Amniotic stem cell (primary cell): ENCODE measurements around the gene NKPD1.

Experiments used
- DNase-seq: peaks from one replicate; lab custom pipeline; 2025; lab: John Stamatoyannopoulos, UW

Gene NKPD1

DNA sequence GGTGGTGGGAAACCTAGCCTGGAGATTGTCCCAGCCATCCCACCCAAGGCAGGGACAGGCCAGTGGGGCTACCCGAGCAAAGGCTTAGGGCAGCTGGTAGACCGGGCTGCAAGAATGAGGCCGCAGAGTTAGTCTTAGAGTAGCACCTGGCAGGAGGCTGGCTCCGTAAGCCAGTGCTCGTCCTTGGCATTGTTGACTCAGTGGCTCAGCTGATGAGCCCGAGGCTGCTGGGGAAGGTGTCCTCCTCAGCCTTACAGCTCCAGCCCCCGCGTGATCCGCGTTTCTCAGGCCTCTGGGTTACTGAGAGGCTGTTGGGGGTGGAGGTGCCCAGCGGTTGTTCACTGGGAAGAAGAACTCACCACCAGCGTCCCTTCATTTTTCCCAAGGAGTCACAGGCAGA is 43.1 kb downstream of the NKPD1 start:
- DNase-seq = no peak

DNA sequence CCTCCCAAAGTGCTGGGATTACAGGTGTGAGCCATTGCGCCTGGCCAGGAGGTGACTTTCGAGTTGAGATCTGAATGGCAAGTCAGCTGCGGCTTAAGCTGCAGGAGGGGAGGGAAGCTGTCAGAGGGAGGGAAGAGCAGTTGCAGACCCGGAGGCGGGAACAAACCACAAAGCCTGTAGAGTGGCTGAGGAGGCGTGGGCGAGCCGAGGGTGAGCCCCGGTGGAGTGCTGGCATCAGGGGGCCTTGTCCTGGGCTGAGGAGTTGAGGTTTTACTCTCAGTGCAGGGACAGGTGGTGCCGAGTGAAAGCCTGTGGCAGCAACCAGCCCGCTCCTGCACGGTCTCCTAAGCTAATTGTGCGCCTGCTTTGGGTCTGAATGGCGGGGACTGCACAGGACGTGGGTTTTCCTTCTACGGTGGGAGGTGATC is 43.6 kb downstream of the NKPD1 start:
- DNase-seq = no peak

DNA sequence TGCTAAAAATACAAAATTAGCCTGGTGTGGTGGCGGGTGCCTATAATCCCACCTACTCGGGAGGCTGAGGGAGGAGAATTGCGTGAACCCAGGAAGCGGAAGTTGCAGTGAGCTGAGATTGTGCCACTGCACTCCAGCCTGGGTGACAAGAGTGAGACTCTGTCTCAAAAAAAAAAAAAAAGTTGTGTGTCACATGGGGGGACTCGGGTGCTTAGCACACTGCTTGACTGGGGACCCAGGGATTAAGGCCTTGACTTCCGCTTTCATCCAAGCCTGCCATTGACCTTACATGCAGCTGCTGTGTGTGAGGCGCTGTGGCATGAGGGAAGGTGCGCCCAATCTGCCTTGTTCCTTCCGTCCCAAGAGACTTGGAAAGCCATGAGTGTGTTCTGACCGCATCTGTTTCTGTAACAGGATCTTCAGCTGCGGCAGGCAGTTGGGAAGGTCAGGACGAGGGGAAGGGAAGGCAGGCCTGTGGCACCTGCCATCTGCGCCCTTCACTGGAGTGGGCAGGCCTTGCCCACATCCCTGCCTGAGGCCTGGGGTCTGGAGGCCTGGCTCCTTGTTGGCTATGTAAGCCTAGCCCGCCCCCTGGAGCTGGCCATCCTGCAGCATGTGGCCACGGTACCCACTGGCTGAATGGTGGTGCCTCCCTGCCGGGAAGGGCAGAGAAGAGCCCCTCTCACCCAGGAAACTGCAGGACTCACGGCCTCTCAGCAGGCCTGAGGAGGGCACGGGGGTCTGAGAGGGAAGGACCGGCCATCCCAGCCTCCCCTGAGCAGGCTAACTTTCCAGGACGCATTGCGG is 44.8 kb downstream of the NKPD1 start:
- DNase-seq = no peak

DNA sequence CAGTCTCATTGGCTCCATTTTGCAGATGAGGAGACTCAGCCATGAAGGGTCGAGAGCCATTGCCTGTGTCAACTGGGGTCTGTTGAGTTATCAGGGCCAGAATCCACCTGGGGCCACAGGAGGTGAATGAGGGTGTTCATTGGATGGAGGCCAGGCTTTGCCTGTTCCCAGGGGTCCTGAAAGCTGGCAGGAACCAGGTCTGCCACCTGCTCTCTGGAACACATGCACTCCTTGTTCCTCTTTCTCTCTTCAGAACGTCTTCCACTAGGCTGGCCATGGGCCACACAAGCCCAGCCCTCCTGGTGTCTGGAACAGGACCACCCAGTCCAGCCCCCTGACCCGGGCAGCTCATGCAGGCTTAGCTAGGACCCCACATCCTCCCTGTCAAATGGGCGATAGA is 46.7 kb downstream of the NKPD1 start:
- no peak for DNase-seq

DNA sequence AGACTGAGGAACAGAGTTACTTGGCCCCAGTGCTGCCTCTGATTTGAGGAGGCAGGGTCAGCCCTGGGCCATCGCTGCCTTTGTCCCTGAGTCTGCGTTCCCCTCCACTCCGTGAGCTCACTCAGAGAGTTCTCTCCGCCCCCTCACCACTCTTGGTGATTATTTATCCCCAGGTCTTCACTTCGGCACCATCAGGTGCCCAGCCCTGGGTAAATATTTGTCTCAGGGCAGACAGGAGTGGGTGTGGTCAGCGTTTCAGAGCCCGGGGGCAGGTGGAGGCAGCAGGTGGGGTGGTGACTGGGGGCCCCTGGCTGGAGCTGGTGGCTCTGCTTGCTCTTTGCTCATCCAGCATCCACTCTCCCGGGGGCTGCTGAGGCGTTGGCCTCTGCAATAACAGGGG is 47.2 kb downstream of the NKPD1 start:
- DNase-seq = no peak

DNA sequence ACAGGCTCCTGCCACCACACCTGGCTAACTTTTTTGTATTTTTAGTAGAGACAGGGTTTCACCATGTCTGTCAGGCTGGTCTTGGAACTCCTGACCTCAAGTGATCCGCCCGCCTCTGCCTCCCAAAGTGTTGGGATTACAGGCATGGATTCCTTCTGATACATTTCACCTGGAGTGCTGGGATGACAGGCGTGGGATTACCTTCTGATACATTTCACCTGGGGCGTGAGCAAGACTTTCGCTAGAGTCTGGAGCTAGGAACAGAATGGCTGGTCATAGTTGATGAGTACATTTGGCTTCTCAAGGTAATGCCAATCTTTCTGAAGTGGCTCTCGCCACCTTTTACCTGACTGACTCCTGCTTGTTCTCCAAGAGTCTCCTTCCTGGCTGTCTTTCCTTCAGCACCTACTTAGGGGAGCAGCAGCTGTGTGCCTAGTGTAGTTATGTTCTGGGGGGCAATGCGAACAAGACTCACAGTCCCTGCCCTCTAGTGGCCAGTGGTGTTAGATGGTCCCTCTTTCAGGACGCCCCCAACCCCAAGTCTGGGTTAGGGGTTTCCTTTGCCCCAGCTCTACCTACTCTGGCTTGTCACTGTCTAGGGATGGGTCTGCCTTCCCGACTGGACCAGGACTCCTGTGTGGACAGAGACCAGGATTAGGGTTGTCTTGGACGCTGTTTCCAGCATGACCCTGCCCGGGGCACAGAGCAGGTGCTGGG is 48.5 kb downstream of the NKPD1 start:
- no peak for DNase-seq
